Activated T-cell treated with anti-CD3 and anti-CD28 coated beads for 1 hour (primary cell): ENCODE measurements around the gene CFAP97D2.

Experiments used
- DNase-seq: peaks from one replicate; pipeline ENCODE4 v3.0.0-alpha.2; 2020; ENCODE audit warnings: low read depth

CFAP97D2 gene

GRCh38 chr13:114269281-114269770 lies 90.3 kb downstream of the CFAP97D2 start:
- no peak for DNase-seq
